T1000 (cell line): Measurements from ENCODE around the gene CD4.
"Not testable (repeated sequence)": the region's sequence is repeated elsewhere in the genome, so short reads cannot be mapped to it uniquely, and the experiment has no call there.

ENCODE experiments used
- DNase-seq: peaks from one replicate; lab custom pipeline; 2025; ENCODE audit warnings: mixed read lengths; lab: John Stamatoyannopoulos, UW

Gene CD4

DNA sequence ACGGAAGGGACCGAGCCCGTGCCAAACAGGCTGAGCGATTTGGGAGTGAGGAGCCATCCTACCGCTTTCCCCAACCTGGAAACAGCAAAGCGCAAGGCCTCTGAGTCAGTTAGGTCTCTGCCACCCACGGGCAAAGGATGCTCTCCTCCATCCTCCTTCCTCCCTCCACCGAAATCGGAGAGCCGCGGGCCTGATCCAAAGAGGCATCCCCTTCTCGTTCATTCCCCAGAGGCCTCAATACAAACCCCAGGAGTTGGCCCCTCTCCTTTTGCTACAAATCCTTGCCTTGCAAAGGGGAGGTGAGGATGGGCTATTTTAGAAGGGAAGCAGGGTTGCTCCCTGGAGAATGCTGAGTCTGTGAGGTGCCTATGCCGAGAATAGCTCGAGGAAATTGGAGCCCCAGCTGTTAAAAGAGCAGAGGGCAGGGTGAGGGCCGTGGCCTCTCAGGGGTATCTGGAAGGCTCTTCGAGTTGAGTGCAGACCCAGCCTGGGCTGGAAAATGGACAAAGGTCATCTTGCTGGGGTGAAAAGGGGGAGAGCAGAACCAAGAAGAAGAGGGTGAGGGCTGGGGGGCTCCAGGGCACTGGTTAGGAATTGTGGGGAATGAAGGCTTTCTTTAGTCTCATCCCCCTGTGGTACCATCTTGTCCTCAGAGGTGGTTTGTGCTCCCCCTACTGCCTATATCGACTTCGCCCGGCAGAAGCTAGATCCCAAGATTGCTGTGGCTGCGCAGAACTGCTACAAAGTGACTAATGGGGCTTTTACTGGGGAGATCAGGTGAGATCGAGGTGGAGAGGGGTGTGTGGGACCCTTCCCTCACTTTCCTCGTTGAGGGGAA lies 79.1 kb downstream of the CD4 start:
- DNase-seq = no peak

- peak; percentile 42 for DNase-seq
Observed at GRCh38 chr12:6869049-6870021, 80.0 kb downstream of the CD4 start.

GRCh38 chr12:6870304-6870703 lies 81.0 kb downstream of the CD4 start:
- not testable (repeated sequence) for DNase-seq
